ENCODE measurements around the gene MXD3.

GRCh38 chr5:177359451-177359851, 47.8 kb upstream of the MXD3 start:
- TF ChIP-seq CTCF (tag by site-specific recombination; IDR thresholded peaks at IDR 0.05) (no peak), ZNF311 (tag by site-specific recombination; IDR thresholded peaks at IDR 0.05; ENCODE audit: borderline replicate concordance) (no peak), ZNF274 (IDR thresholded peaks at IDR 0.05; ENCODE audit: low read length) (no peak), ZNF274 (tag by site-specific recombination; IDR thresholded peaks at IDR 0.05; ENCODE audit: borderline replicate concordance) (no peak), ZNF350 (tag by site-specific recombination; IDR thresholded peaks at IDR 0.05) (no peak), ZBTB21 (tag by site-specific recombination; IDR thresholded peaks at IDR 0.05) (no peak), ZBTB6 (tag by site-specific recombination; IDR thresholded peaks at IDR 0.05) (no peak), TCF7L2 (IDR thresholded peaks at IDR 0.05; ENCODE audit: borderline replicate concordance, low read depth, low read length) (no peak)
